HG02852 (cell line): Measurements from ENCODE around the gene ETV6.

Source experiments
- ATAC-seq: cut with Tn5 transposase; IDR thresholded peaks from one replicate; pipeline ENCODE4 v1.9.1; 2021; ENCODE audit warnings: mild to moderate bottlenecking, moderate library complexity; ENCODE audit not compliant: unreplicated experiment

Gene ETV6

DNA sequence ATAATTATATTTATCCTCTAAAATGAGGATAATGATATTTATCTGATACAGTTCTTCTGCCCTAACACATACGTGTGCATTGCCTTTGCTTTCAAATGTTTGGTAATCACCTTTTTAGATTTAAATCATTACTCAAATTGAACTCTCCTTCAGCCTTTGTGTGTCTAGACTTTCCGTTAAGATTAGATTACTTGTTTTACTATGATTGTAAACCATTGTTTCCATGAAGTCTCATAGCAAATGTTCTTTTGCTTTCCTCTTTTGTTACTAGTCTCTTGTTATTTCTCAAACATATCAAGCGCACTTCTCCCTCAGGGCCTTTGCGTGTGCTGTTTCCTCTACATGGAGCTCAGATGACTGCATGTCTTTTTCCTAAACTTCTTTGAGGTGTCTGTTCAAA, 63.7 kb downstream of the ETV6 start:
- ATAC-seq = no peak

GRCh38 chr12:11714626-11715025, 65.2 kb downstream of the ETV6 start:
- ATAC-seq = no peak

- no peak for ATAC-seq
These were observed 66.1 kb downstream of the ETV6 start for GRCh38 chr12:11715621-11716020.

DNA sequence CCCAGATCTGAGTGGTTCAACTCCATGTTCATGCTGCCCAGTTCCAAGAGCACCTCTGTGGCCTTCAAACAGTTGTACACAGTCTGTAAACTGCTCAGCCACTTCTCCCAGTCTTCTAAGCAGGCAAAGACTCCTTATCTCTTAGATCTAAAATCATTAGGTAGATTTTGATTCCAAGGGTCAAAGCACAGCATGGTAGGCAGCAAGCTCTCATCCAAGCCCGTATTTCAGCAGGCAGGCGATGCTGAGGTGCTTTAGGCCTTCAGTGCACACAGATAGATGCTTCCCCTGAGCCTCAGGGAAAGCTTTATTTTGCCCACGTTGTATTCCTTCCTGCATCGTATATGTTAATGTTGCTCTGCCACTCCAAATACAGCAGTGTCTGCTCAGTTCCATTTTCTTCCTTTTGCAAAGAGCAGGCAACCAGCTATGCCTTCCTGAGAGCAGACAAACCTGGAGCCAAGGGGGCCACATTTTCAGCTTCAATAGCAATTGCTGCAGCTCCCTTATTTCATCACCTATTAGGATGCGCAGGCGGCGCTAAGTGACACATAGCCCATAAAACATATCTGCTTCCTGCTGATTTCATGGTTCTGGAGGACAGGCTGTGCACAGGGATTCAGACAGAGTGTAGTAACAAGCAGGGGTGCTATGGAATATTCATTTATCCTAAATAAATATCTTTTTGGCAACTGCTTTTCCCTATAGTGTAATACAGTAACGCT, 67.5 kb downstream of the ETV6 start:
- ATAC-seq = no peak

- no peak for ATAC-seq
These were observed 68.1 kb downstream of the ETV6 start for GRCh38 chr12:11717519-11717961.

GRCh38 chr12:11718105-11718504, 68.6 kb downstream of the ETV6 start:
- no peak for ATAC-seq

DNA sequence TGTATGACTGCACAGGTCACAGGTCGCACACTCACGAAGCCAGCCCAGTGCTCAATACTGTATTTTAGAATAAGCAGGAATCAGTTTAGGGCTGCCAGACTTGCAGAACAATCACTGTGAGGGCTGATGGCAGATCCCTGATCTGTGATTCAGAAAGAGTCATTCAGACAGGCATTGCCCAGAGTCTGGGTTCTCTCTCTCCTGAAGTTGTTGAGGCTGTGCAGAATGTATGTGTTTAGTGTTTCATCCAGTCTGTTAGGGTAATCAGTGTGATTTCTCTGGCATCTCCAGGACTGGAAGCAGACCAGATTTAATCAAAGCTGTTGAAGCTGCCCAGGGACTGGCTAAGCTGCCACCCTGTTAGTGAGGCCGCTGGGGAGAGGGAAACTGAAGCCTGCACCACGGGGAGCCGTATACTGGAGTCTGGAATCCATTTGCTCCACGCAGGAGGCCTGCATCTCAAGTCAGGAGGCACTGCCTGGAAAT, 69.3 kb downstream of the ETV6 start:
- no peak for ATAC-seq

DNA sequence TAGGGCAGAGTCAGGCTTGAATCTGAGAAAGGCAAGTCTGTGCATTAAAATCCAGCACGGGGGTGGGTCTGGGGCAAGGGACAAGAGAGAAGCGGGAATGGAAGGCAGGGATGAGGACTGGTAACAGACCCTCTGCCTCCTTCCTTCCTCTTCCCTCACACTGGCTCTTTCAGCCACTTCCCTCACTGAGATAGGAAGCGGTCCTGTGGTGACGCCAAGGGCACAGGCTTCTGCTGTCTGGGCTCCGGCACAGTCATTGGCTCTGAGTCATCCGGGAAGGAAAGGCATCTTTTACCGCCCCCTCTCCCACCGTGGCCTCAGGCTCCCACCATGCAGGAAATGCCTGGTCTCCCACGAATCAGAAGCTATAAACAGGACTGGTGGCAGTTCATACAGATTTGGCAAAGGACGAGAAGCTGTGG, 70.2 kb downstream of the ETV6 start:
- no peak for ATAC-seq

DNA sequence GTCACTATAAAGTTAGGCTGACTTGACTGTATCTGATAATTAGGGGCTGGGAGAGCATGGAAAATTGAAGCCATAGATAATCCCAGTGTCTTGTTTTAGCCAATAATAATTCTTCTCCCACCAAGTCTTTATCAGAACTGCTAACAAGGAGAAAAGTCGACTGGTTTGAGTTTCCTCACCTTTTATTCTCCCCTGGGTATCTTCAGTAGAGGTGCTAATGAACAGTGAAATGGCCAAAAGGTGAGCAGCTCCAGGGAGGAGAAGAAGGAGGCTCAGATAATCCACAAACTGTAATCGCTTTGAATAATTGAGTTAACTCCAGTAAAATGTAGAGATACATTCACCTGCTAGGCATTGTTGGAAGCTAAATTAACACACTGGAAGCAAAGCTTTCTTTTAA, 72.6 kb downstream of the ETV6 start:
- no peak for ATAC-seq

DNA sequence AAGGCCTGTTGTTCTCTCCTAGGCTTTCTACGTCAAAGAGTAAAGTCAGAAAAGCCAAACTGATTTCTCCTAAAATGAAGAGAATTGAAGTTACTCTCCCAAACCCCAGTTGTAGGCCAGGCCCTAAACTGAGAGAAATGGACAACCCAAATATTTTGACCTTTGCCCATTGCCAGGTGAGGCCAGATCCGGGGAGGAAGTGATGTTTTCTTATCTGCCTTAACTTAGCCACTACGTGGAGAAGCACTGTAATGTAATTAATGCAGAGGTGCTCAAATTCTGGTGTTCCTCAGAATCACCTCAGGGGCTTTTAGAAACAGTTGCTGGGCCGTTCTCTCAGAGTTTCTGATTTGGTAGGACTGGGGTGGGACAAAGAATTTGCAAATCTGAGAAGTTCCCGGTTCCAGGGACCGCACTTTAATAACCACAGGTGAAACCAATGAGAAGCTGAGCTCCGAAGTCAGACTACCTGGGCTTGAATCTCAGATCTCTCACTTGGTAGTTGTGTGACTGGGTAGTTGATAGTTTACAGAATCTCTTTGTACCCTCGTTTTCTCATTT, 73.2 kb downstream of the ETV6 start:
- no peak for ATAC-seq

- no peak for ATAC-seq
These were observed 74.5 kb downstream of the ETV6 start for GRCh38 chr12:11723993-11724392.

DNA sequence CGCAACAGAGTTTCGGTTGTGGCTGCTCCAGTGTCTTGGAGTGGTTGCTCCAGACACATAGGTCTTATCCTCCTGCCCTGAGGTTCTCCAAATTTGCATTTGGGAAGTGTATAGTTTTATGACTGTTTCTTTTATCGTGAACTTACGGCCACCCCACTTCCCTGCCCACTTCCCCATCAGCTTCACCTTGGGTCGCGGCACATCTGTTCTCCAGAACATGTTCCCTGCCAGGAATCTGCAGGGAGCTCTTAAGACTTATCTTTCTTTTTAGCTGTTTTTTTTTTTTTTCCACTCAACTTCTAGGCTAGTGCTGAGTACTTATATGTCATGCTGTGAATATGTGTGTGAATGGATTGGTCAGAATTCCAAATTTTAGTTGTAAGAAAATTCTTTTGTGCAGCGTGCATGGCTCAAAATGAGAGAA, 75.4 kb downstream of the ETV6 start:
- no peak for ATAC-seq

DNA sequence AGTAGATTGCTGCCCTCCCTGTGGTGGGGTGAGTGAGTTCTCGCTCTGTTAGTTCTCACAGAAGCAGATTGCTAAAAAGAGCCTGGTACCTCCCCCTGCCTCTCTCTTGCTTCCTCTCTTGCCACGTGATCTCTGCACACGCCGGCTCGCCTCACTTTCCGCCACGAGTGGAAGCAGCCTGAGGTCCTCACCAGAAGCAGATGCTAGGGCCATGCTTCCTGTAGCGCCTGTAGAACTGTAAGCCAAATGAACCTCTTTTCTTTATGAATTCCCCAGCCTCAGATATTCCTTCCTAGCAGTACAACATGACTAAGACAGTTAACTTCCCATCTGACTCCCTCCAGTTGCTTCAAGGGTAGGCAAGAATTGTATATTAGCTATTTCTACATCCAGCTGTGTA, 76.2 kb downstream of the ETV6 start:
- no peak for ATAC-seq

DNA sequence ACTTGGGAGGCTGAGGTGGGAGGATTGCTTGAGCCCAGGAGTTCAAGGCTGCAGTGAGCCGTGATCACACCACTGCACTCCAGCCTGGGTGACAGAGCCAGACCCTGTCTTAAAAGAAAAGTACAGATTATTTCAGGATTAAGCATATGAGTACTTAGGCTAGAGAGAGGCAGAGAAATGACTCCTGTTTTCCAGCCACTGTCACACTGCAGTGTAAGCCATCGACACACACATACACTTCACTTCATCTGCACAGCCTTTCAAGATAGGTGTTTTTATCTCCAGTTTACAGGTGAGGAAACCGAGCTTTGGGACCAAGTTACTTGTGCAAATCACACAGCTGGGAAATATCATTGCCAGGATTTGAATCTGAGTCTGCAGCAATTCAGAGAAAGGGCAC, 77.2 kb downstream of the ETV6 start:
- no peak for ATAC-seq

DNA sequence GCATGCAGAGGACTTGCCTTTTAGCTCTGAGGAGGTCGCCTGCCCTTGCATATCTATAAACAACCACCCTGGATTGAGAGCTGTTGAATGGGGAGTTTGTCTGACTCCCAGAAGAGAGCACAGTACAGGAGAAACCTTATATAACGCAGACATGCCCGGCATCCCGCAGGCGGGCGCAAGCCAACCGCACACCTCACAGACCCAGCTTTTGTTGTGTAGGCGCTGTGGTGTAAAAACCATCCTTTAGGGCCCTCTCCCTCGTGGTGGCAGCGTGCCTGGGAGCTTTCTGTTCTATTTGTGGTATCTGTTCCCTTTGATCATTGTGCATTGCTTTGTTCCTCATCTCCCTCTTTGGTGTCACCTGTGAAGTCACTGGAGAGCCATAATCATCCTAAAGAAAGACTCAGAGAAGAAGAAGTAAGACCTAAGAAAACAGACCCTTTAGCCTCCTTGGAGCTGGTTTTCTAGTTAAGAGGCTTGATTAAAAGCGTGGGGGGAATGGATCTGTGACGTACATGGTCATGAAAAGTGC, 77.7 kb downstream of the ETV6 start:
- no peak for ATAC-seq

DNA sequence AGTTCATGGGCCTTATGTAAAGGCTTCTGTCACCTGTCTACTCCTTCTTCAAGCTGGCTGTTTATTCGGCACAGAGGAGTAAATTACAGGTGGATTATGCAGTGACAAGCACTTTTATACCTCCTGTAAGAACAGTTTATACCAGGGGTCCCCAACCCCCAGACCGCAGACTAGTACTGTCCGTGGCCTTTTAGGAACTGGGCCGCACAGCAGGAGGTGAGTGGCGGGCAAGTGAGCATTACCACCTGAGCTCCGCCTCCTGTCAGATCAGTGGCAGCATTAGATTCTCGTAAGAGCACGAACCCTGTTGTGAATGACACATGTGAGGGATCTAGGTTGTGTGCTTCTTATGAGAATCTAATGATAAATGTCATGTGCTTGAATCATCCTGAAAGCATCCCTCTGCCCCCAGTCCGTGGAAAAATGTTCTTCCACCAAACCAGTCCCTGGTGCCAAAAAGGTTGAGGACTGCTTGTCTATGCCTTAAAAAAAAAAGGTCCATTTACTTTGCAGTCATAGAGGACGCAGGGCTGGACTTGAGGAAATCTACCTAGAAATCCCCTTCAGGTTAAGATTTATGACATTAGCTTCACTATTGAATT, 78.8 kb downstream of the ETV6 start:
- ATAC-seq = no peak

DNA sequence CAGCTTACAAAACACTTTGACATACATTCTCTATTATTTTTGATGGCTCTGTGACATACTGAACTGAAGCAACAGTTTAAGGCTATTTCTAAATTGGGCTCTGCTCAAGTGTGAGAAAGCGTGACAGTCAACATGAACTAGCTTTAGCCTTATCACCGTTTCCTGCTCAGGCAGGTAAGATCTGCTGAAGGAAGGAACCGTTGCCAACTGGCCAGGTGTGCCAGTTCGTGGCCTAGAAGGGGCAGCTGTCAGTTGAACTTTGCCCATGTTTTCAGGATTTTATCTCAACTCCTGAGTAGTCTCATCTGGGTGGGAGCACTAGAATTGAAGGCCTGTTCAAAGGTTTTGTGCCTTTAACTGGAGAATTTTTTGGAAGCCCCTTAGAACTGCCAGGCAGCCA, 79.5 kb downstream of the ETV6 start:
- ATAC-seq = peak; percentile 29

DNA sequence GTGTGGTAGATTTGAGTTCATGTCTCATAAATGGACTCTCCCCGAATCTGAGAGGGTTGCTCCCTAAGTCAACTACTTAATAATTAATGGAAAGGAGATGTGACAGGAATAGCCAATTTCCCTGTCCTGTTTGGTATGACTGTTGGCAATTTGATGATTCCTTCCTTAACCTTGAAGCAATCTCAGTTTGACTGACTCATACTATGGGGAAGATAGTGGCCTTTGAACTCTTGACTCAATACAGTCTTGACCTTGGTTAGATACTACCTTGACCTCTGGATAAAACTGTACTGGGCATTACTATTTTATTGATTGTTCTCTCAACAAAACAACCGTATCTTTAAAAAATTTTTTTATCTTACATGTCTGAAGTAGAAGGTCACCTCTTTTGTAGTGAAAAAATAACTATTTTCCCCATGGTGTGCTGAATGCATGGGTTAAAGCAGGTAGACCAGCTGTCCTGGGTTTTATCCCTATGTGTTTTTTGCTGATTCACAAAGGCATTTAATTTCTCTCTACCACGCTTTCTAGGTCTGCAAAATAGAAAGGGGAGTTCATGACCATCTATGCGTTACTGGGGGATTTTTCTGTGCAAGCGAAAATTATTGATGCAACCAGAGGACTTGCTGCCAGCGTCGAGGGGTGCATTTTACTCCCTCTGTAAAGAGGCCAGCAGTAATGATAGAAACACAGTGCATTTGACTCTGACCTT, 80.1 kb downstream of the ETV6 start:
- no peak for ATAC-seq

DNA sequence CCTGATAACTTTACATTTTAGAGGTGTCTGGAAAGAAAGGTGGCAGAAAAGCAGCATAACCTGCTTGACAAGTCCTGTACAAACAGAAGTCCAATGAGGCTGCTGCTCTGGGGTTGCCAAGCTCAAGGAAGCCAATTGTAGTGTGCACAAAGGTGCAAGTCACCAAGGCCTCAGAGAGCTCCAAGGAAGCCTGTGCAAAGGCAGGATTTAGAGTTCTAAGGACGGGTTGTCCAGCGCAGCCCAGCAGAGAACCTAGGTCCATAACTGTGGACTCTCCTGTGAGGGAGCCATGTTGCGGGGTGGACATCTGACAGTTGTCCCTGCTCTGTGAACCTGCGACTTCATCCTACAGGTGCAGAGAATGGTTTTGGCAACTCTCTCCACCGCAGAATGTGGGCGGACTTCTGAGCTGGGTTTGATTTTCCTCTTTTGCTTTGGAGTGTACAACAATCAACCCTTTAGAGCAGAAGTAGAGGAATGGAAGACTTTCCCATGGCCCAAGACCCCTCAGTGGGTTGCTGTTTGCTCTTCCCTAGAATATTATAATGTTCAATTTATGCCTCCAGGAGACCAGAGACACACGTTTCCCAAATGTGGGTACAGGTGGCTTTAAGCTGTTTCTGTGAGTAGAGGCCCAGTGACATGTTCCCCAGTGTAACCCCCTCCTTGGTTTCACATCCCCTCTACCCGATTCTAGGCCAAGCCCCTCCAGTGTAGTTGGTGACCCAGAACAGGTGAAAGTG, 81.0 kb downstream of the ETV6 start:
- peak; percentile 41 for ATAC-seq

GRCh38 chr12:11731042-11731357, 81.5 kb downstream of the ETV6 start:
- no peak for ATAC-seq

DNA sequence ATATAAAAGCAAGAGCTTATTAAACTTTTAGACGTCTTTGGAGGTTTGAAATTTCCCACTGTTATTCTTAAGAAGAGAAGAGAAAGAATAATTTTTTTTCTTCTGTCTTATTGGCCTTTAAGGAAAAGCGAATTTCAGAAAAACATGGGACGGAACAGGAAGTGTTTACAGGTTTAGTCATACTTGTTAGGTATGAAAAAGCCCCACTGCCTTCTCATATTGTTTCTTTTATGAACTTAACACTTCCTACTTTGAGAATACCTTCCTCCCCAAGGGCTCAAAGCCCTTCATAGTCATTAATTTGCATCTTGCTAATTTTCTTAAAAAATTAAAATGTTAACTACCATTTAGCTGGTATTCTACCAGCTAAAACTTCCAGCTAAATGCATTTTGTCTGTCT, 82.0 kb downstream of the ETV6 start:
- peak; percentile 36 for ATAC-seq
